IPS DF 6.9 (cell line): ENCODE results near the gene ZMYND19.
"Not testable (repeated sequence)": the region's sequence is repeated elsewhere in the genome, so short reads cannot be mapped to it uniquely, and the experiment has no call there.

ENCODE experiments used
- DNase-seq: peaks from one replicate; pipeline ENCODE4 v3.0.0-alpha.2; 2013; ENCODE audit warnings: low read depth, low spot score
- H3K27ac ChIP-seq: one replicate; pipeline ENCODE4 v1.5.1; 2013; ENCODE audit warnings: low read length, control low read depth
- H3K27me3 ChIP-seq: 2 replicates; pipeline ENCODE4 v1.6.1; 2013; ENCODE audit warnings: mild to moderate bottlenecking, low read length; ENCODE audit not compliant: control insufficient read depth, insufficient read depth
- H3K36me3 ChIP-seq: 2 replicates; pipeline ENCODE4 v1.6.1; 2013; ENCODE audit warnings: low read length; ENCODE audit not compliant: control insufficient read depth, insufficient read depth
- H3K4me1 ChIP-seq: 2 replicates; pipeline ENCODE4 v1.6.1; 2013; ENCODE audit warnings: low read length; ENCODE audit not compliant: control insufficient read depth, insufficient read depth
- H3K4me3 ChIP-seq: 2 replicates; pipeline ENCODE4 v1.5.1; 2013; ENCODE audit warnings: mild to moderate bottlenecking, low read length
- H3K9me3 ChIP-seq: 2 replicates; pipeline ENCODE4 v1.6.1; 2013; ENCODE audit warnings: low read length, inconsistent platforms; ENCODE audit not compliant: control insufficient read depth, insufficient read depth
- WGBS: extraction: QIAGEN DNeasy Blood & Tissue Kit; methylation state at CpG from one replicate; pipeline ENCODE4 v1.1.7; 2013; ENCODE audit warnings: mixed read lengths, missing lambda C conversion rate; ENCODE audit not compliant: insufficient read length, insufficient coverage; 5-methylcytosine and 5-hydroxymethylcytosine counted together

ZMYND19 gene

DNA sequence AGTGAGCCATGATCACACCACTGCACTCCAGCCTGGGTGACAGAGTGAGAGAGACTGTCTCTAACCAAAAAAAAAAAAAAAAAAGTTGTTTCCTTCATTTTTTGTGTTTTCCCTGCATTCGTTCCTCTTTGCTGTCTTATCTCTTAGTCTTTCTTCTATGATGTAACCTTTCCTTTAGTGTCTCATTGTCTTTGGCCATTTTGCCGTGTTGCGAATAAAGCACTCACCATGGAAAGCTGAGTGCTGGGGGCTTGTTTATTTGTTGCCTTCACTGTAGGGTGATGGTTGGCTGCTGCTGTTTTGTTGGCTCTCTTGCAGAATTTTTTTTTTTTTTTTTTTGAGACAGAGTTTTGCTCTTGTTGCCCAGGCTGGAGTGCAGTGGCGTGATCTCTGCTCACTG lies 36.2 kb upstream of the ZMYND19 start:
- H3K36me3 ChIP-seq = no peaks in the 10 kb centered on the region
- no peak overlapping the region for H3K4me3 ChIP-seq
- H3K4me1 ChIP-seq = peaks cover 1% of the 10 kb centered on the region; the same call in 1 of the 2 replicates
- H3K27ac ChIP-seq = no peak overlapping the region
- no peak for DNase-seq
- H3K9me3 ChIP-seq = no peaks in the 10 kb centered on the region
- WGBS = no CpG with 5 or more reads among the region's 4 CpGs
- no peaks in the 10 kb centered on the region for H3K27me3 ChIP-seq

DNA sequence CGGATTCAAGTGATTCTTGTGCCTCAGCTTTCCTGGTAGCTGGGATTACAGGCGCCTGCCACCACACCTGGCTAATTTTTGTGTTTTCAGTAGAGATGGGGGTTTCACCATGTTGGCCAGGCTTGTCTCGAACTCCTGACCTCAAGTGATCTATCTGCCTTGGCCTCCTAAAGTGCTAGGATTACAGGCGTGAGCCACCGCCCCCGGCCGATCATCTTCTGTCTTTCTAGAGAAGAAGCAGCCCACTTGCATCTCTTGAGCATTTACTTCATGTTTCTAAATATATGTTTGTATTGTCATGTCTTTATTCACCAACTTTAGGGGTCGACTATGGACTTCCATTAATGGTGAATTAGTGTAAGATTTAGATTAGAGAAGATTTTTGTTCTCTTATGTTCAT lies 31.9 kb upstream of the ZMYND19 start:
- not testable (repeated sequence) for H3K9me3 ChIP-seq, DNase-seq, H3K27ac ChIP-seq, H3K27me3 ChIP-seq, H3K4me1 ChIP-seq, H3K4me3 ChIP-seq, H3K36me3 ChIP-seq
- no CpG with 5 or more reads among the region's 8 CpGs for WGBS

DNA sequence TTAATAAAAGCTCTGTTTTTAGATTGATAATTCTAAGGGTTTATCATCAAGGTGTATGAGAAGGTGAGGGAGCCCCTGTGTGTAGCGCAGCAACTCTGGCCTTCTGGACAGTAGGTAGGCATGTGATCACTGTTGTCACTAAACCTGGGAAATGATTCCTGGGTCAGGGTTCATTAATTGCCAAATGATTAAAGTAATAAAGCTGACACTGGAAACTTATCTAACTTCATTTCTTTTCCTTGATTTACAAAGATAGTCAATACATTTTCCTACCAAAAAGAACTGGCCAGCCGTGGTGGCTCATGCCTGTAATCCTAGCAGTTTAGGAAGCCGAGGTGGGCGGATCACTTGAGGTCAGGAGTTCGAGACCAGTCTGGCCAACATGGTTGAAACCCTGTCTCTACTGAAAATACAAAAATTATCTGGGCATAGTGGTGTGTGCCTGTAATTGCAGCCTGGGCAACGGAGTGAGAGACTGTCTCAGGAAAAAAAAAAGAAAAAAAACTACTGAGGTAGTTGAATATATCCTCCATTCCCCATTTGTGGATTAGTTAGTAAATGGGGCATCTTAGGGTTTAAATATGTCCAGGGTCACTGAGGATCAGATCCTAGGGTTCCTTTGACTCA lies 30.9 kb upstream of the ZMYND19 start:
- Histone ChIP-seq H3K9me3 (no peaks in the 10 kb centered on the region), H3K27me3 (no peaks in the 10 kb centered on the region), H3K4me3 (no peak overlapping the region), H3K27ac (no peak overlapping the region), H3K36me3 (peaks cover 5% of the 10 kb centered on the region; the same call in 1 of the 2 replicates), H3K4me1 (peaks cover 2% of the 10 kb centered on the region; the same call in 1 of the 2 replicates)
- no CpG with 5 or more reads among the region's 6 CpGs for WGBS
- DNase-seq = no peak

DNA sequence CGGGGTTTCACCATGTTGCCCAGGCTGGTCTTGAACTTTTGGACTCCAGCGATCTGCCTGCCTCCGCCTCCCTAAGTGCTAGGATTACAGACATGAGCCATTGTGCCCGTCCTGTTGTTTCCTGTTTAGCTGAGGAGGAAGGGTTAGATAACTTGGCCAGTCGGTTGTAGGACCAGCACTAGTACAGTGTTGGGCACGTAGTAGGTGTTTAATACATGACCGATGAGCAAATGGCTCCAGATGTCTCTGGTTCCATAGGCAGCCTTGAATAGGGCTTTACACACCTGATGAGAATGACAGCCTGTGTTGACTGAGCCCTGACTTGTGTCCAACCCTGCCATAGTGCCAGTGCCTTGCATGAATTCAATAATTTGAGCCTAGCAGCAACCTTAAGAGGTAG lies 30.3 kb upstream of the ZMYND19 start:
- H3K27me3 ChIP-seq = no peaks in the 10 kb centered on the region
- peaks cover 7% of the 10 kb centered on the region for H3K36me3 ChIP-seq
- no peaks in the 10 kb centered on the region for H3K9me3 ChIP-seq
- WGBS = no CpG with 5 or more reads among the region's 7 CpGs
- no peak for DNase-seq
- H3K4me1 ChIP-seq = peaks cover 2% of the 10 kb centered on the region; the same call in 1 of the 2 replicates
- H3K4me3 ChIP-seq = no peak overlapping the region
- no peak overlapping the region for H3K27ac ChIP-seq

DNA sequence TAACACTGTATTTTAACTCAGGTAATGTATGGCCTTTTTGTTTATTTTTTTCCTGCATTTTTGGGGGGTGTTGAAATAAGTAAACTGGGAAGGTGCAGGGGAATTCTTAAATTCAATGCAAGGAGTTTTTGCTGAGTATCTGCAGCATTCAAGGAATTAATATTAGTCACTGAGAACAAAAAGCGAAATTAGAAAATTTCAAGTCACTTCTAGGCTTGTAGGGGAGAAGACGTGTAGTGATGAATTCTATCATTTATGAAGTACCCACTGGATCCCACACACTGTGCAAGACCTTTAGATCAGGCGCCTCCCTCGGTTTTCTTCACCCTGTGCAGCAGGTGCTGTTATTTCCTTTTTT lies 29.7 kb upstream of the ZMYND19 start:
- no CpG with 5 or more reads among the region's 4 CpGs for WGBS
- Histone ChIP-seq H3K4me1 (peaks cover 2% of the 10 kb centered on the region; the same call in 1 of the 2 replicates), H3K4me3 (no peak overlapping the region; the same call in 1 of the 2 replicates), H3K27me3 (no peaks in the 10 kb centered on the region), H3K36me3 (peaks cover 13% of the 10 kb centered on the region), H3K9me3 (no peaks in the 10 kb centered on the region), H3K27ac (no peak overlapping the region)
- no peak for DNase-seq

- Histone ChIP-seq H3K36me3 (peaks cover 17% of the 10 kb centered on the region), H3K27me3 (no peaks in the 10 kb centered on the region), H3K27ac (no peak overlapping the region), H3K9me3 (no peaks in the 10 kb centered on the region), H3K4me1 (peaks cover 2% of the 10 kb centered on the region; the same call in 1 of the 2 replicates), H3K4me3 (peak overlapping the region; percentile 67)
- no peak for DNase-seq
- WGBS = no CpG with 5 or more reads among the region's 58 CpGs
Measured at GRCh38 chr9:137619240-137620047, 29.1 kb upstream of the ZMYND19 start.

DNA sequence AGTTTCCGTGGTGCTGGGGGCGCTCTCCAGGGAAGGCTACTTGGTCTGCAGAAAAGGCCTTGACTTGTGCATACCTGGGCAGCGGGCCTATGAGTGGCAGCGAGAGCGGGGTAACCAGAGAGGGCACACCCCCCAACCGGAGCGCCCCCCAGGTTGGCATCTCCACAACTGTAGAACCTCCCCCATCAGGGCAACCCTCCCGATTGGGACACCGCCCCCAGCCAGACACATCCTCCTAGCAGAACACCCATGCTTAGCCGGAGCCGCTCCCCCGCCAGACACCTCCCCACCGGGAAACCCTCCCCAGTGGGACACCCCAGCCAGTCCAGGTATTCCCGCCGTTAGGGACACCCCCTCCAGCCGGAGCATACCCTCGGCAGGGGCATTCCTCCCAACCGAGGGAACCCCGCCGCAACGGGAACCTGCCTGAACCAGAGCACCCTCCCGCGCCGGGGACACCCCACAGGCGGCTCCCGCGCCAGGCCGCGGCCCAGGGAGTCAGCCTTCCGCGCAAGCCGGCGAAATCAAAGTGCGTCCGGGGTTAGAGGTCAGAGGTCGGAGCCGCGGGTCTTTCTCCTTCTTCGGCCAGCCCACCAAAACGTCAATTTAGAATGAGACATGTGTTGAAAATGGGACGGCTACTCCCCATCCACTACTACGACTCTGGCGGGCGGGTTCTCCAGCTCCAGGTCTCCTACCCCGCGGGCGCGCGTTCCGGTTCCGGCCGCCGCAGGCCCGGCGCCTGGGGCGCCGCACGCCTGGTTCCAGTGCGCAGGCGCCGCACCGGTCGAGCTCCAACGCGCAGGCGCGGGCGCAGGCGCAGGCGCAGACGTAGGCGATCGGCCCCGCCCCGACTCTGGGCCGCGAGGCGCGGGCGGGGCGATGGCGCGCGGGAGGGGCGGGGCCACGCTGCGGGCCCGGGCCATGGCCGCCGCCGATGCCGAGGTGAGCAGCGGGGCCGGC lies 28.1 kb upstream of the ZMYND19 start, which contains the start of gene EHMT1:
EHMT1 (plus strand) TSS at position 901 of the 963 bp plus-strand sequence; CDS start at position 925, 24 bp downstream.
- H3K4me3 ChIP-seq = peak within 1 kb of the TSS; percentile 77
- peaks cover 21% of the 10 kb centered on the region for H3K36me3 ChIP-seq
- no CpG with 5 or more reads among the region's 94 CpGs for WGBS
- peaks cover 2% of the 10 kb centered on the region; the same call in 1 of the 2 replicates for H3K4me1 ChIP-seq
- H3K27ac ChIP-seq = no peak within 1 kb of the TSS
- H3K9me3 ChIP-seq = no peaks in the 10 kb centered on the region
- DNase-seq = no peak
- H3K27me3 ChIP-seq = no peaks in the 10 kb centered on the region

DNA sequence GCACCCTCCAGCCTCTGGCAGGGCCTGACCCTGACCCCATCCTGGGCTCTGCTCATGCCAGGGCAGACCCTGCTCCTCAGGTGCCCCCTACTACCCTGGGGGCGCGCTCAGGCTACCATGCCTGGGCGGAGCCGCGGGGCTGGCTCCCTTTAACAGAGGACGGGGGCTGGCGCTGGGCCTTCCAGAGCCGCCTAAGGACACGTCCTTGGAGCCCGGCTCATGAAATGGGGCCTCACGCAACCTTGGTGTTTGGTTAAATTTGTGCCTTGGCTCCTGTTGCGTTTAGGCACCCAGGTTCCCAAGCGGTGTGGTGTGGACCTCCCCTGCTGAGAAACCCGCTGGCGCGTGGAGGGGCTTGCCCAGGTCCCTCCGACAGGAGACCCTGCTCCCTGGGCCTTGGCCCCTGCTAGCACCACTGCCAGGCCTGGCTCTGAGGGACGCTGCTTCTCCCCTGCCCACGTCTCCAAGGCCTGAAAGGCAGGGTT lies 25.1 kb upstream of the ZMYND19 start:
- no peak overlapping the region for H3K4me3 ChIP-seq
- no peak for DNase-seq
- peaks cover 2% of the 10 kb centered on the region; the same call in 1 of the 2 replicates for H3K4me1 ChIP-seq
- no peak overlapping the region for H3K27ac ChIP-seq
- WGBS = no CpG with 5 or more reads among the region's 19 CpGs
- no peaks in the 10 kb centered on the region for H3K27me3 ChIP-seq
- H3K9me3 ChIP-seq = no peaks in the 10 kb centered on the region
- H3K36me3 ChIP-seq = peaks cover 19% of the 10 kb centered on the region

- DNase-seq = no peak
- no peaks in the 10 kb centered on the region for H3K27me3 ChIP-seq
- H3K9me3 ChIP-seq = no peaks in the 10 kb centered on the region
- peaks cover 2% of the 10 kb centered on the region; the same call in 1 of the 2 replicates for H3K4me1 ChIP-seq
- H3K36me3 ChIP-seq = peaks cover 19% of the 10 kb centered on the region
- no CpG with 5 or more reads among the region's 25 CpGs for WGBS
- H3K27ac ChIP-seq = no peak overlapping the region
- H3K4me3 ChIP-seq = no peak overlapping the region
Measured at GRCh38 chr9:137614631-137615386, 24.5 kb upstream of the ZMYND19 start.
